Measurements from ENCODE around the gene PPP1R14C.

- TF ChIP-seq ZFP30 (CRISPR knock-in tag; IDR thresholded peaks at IDR 0.05) = no peak
- no peak for TF ChIP-seq GLIS3 (CRISPR knock-in tag; IDR thresholded peaks at IDR 0.05)
- no peak for TF ChIP-seq PATZ1 (CRISPR knock-in tag; IDR thresholded peaks at IDR 0.05; ENCODE audit: borderline replicate concordance)
- TF ChIP-seq CSDC2 (CRISPR knock-in tag; IDR thresholded peaks at IDR 0.05) = no peak
- no peak for TF ChIP-seq CSRNP3 (CRISPR knock-in tag; IDR thresholded peaks at IDR 0.05)
- no peak for TF ChIP-seq TSHZ2 (CRISPR knock-in tag; IDR thresholded peaks at IDR 0.05)
- no peak for TF ChIP-seq ZNF565 (CRISPR knock-in tag; conservative IDR thresholded peaks at IDR 0.05; ENCODE audit: low read depth)
- TF ChIP-seq ESRRG (CRISPR knock-in tag; IDR thresholded peaks at IDR 0.05) = no peak
- no peak for TF ChIP-seq ARNTL (CRISPR knock-in tag; IDR thresholded peaks at IDR 0.05; ENCODE audit: borderline replicate concordance, low read depth)
These were observed 88.1 kb downstream of the PPP1R14C start for GRCh38 chr6:150230832-150231524.
